ENCODE results near the gene PLBD2. TPM values are rescaled to one million over a fixed set of nuclear protein-coding genes. Genes with fewer than 3 reads are reported as not detected.

Gene PLBD2
- total RNA-seq, 1 experiment from 2014 or later, result 31.4 TPM

DNA sequence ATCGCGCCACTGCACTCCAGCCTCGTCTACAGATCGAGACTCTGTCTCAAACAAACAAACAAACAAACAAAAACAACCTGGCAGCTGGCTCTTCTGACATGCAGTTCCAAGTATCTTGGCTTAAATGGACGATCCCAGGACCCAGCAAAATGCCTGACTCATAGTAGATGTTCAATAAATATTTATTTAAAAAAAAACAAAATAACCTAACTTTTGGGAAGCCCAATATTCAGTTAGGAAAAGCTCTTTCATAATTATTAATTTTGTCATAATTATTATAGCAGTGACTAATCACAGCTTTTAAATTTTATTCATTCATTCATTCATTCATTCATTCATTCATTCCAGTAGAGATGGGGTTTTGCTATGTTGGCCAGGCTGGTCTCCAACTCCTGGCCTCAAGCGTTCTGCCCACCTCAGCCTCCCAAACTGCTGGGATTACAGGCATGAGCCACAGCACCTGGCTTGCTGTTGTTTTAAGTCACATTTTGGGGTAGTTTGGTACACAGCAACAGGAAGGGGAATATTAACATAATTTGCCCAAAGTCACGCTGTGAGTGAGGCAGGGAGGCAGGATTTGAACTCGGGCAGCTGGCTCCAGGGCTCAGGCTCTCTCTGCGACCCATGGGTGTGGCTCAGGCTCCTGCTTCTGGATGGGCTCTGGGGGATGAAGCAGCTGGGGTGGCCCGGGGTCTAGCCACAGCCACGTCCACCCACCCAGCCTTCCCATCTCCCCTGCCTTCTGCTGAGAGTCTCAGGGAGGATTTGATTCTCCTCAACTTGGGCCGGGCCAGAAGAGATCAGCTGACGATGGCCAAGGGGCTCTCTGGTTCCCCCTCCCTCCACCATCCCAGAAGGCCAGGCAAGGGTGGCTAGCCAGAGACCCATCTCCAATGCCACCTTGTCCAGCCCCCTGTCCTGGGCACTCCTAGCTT lies 42.9 kb downstream of the PLBD2 start:
- Mint-ChIP-seq H3K27me3 (ENCODE audit: low read depth) (peaks cover 3% of the 10 kb centered on the region), H3K27ac (no peak overlapping the region), H3K4me1 (peaks cover 25 to 45% of the 10 kb centered on the region in 2 experiments), H3K4me3 (no peak overlapping the region), H3K9me3 (no peaks in the 10 kb centered on the region), H3K36me3 (ENCODE audit: insufficient read depth in 1 of 3, low read depth in 3 of 3) (no peaks in the 10 kb centered on the region)
- Histone ChIP-seq H3K4me2 (ENCODE audit: insufficient read depth, insufficient read length, low read length) (no peak overlapping the region), H2BK12ac (ENCODE audit: insufficient read length, low read depth, low read length) (no peak overlapping the region), H3K23me2 (ENCODE audit: insufficient read length, low read depth, low read length, poor library complexity, severe bottlenecking) (no peaks in the 10 kb centered on the region), H2BK15ac (ENCODE audit: low read depth, low read length) (no peak overlapping the region), H4K5ac (ENCODE audit: insufficient read length, low read depth, low read length) (no peak overlapping the region), H3K27ac (ENCODE audit: insufficient read length, low read depth, low read length) (no peak overlapping the region), H3K4ac (ENCODE audit: low read depth, low read length) (no peak overlapping the region), H2AK5ac (ENCODE audit: insufficient read length, low read length) (no peak overlapping the region), H2BK20ac (ENCODE audit: low read depth, low read length, poor library complexity, severe bottlenecking) (no peak overlapping the region), H3K14ac (ENCODE audit: insufficient read depth, low read length) (no peak overlapping the region), H3K9me3 (ENCODE audit: control insufficient read depth, low read depth, low read length) (no peaks in the 10 kb centered on the region), H3K23ac (ENCODE audit: insufficient read length, low read depth, low read length) (no peak overlapping the region), H3K79me2 (ENCODE audit: insufficient read depth, low read length) (no peaks in the 10 kb centered on the region), H3K27me3 (ENCODE audit: insufficient read depth, low read length) (no peaks in the 10 kb centered on the region), H3T11ph (ENCODE audit: low read length) (no peak overlapping the region), H2BK5ac (ENCODE audit: insufficient read length, low read length) (no peak overlapping the region), H3K56ac (ENCODE audit: insufficient read length, low read depth, low read length) (no peak overlapping the region), H4K20me1 (ENCODE audit: control insufficient read depth, insufficient read depth, insufficient read length) (no peaks in the 10 kb centered on the region), H4K8ac (replicated peaks; ENCODE audit: insufficient read length, low read depth, low read length) (no peak overlapping the region), H3K79me1 (ENCODE audit: insufficient read depth, low read depth, low read length, poor library complexity, severe bottlenecking) (no peaks in the 10 kb centered on the region), H2BK120ac (ENCODE audit: low read depth, low read length, poor library complexity, severe bottlenecking) (no peak overlapping the region), H4K91ac (ENCODE audit: insufficient read length, low read depth, low read length) (no peak overlapping the region), H2AFZ (ENCODE audit: low read length) (no peak overlapping the region), H3K9ac (ENCODE audit: extremely low read depth, insufficient read length, low read length) (no peak overlapping the region), H3K18ac (ENCODE audit: insufficient read length, low read depth, low read length) (no peak overlapping the region), H3K4me1 (ENCODE audit: insufficient read depth, low read length) (no peaks in the 10 kb centered on the region)
- WGBS (ENCODE audit: extremely low coverage, insufficient read length, low lambda C conversion rate), result no CpG with 5 or more reads among the region's 13 CpGs
- no peak for TF ChIP-seq CTCF (conservative IDR thresholded peaks at IDR 0.05)
- no peak for DNase-seq
